ENCODE results near the gene WNT10A.

Gene WNT10A

DNA sequence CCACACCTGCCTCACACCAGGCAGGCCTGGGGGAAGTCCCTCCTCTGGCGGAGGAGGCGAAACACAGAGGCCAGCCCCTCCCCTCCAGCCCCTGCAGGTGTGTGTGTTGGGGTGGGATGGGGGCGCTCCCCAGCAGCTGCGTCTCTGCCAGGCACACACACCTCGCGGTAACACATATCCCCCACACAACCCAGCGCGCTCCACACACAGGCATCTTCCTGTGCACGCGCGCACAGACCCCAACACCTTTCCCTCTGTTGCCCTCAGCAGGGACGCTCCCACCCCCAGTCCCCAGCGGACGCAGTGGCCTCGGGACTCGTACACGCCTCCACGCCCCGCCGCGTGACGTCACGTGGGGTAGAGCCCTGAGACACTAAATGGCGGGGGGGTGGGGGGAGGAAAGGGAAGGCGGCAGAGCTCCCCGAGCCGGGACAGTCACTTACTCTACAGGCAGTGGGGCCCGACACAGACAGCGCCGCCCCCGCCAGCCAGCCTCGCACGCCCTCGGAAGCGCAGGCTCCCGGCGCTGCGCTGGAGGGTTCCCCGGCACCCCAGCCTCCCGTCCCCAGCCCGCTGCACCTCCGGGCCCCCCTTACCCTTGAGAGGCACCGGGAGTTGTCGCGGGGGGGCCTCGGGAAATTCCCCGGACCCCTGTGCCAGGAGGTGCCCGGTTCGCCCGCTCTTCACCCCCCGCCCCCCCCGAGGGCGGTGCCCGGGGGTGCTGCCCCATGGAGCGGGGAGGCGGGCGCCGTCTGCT lies at the start of gene WNT10A:
Gene WNT10A, plus strand, starts transcription at position 751 of the 757 bp plus-strand sequence. CDS start 144 bp downstream, outside the sequence.
- TF ChIP-seq, protein P1, sequence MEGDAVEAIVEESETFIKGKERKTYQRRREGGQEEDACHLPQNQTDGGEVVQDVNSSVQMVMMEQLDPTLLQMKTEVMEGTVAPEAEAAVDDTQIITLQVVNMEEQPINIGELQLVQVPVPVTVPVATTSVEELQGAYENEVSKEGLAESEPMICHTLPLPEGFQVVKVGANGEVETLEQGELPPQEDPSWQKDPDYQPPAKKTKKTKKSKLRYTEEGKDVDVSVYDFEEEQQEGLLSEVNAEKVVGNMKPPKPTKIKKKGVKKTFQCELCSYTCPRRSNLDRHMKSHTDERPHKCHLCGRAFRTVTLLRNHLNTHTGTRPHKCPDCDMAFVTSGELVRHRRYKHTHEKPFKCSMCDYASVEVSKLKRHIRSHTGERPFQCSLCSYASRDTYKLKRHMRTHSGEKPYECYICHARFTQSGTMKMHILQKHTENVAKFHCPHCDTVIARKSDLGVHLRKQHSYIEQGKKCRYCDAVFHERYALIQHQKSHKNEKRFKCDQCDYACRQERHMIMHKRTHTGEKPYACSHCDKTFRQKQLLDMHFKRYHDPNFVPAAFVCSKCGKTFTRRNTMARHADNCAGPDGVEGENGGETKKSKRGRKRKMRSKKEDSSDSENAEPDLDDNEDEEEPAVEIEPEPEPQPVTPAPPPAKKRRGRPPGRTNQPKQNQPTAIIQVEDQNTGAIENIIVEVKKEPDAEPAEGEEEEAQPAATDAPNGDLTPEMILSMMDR (IDR thresholded peaks at IDR 0.05), result no peak

DNA sequence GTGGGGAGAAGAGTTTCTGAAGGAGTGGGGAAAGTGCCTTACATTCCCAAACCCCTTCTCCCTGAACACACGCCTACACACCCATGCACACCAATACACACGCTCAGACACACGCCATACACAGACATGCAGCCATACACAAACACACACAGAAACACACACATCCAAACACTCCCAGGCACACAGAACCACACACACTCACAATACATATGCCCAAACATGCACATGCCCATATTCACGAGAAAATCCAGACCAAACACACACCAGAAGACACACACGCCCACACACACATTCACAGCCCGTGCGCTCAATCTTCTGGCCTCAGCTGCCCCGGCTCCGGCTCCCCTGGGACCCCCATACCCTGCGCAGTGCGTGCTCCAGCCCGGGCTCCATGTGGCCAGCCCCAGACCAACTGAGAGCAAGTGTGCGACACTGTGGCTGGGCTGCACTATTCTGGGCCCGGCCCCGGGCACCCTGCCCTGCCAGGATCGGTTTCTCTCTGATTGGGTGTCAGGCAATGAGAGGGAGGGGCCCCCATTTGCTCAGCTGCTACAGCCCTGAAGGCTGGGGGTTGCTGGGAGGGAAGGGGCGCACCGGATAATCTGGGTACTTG lies 49.2 kb upstream of the WNT10A start, which contains the start of gene PRKAG3:
Gene PRKAG3, minus strand, starts transcription at position 426 of the 613 bp plus-strand sequence.
- TF ChIP-seq, protein P1 (IDR thresholded peaks at IDR 0.05), result no peak

DNA sequence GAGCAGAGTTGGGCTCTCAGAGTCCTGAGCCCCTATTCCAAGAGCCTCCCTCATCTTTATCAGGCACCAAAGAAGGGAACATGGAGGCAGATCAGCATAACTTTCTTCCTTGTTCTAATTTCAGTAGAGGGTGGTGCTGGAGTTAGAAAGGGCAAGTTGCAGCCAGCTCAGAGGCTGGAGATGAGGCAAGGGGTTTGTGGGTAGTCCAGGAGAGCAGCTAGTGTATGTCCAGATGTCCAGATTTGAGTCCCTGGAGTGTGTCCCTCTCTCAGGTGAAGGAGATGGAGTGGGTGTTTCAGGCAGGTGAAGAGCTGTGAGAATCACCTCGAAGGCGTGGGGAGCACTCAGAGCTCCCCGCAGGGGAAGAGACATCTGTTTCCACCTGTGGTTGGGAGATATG lies 48.6 kb upstream of the WNT10A start:
- TF ChIP-seq, protein P1 (IDR thresholded peaks at IDR 0.05), result no peak

DNA sequence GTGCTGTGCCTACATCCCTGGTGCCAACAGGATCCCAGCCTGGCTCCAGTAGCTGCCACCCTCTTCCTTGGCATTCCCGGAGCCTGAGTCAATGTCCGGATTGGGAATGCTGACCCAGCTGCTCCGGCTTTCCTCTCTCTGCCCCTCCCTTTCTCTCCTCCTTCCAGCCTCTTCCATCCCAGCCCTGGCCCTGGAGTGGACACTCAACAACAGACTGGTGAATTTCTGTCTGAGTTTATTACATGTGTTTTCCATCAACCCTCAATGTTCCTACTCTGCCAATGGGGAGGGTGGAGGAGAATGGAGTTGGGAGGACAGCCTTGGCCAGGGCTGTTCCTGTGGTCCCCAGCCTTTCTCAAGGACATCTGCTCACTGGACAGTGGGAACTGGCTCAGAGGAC lies 48.1 kb upstream of the WNT10A start:
- TF ChIP-seq, protein P1 (IDR thresholded peaks at IDR 0.05), result no peak

DNA sequence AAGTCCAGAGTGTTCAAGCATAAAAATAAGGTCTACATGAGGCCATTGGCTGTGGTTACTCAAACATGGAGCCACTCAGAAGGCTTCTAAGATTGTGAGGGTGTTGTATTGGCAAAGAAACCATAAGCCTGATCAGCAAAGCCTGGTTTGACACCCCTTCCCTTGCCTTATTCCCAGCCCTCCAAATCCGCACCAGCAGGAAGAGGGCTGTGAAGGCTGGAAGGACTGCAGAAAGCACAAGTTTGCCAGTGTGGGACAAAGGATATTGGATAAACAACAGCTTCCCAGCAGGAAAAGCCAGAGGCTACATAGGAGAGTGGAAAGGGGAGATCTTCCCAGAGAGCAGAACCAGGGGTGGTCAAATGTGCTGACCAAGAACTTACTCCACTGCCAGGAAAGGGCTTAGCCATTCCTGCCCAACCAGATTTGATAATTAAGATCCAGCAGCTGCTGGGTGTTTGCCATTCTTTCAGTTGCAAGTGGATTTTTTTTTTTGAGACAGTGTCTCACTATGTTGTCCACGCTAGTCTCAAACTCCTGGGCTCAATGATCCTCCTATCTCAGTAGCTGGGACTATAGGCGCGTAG lies 47.5 kb upstream of the WNT10A start:
- TF ChIP-seq, protein P1 (IDR thresholded peaks at IDR 0.05), result no peak

DNA sequence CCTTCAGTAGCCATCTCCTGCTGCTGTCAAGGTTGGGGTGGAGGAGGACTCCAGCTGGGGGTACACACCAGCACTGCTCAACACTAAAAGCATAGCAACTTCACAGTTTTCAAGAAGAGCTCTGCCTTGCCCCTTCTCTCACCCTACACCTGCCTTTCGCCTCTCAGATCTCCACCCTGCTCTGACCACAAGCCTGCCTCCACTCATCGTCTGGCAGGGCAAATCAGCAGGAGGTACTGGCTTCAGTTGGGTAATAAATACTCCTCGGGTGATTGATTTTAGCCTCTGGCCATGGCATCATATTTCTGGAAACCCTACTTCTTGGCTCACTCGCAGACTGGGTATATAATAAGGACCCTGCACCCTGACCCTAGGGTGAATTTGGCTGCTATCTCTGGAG lies 46.0 kb upstream of the WNT10A start:
- TF ChIP-seq, protein P1 (IDR thresholded peaks at IDR 0.05), result no peak

DNA sequence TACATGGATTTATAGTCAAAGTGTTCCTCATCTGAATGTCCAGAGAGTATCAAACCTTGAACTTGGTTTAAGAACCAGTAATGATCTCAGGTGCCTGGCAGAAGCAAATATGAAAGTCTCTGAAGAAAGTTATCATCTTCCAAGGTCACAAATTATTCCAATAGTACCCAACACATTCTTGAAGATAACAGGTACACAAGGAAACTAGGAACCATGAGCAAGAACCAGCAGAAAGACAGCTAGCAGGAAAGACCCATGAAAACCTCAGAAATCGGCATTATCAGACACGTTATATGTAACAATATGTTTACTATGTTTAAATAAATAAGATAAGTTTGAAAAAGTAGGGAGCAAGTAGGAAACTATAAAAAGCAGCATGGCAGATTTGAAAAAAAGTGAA lies 43.2 kb upstream of the WNT10A start:
- TF ChIP-seq, protein P1 (IDR thresholded peaks at IDR 0.05), result no peak

All from LNCAP (cell line).